ENCODE measurements around the gene EEPD1.

Gene EEPD1

GRCh38 chr7:36346260-36346831 lies 193.3 kb downstream of the EEPD1 start:
- no peak for DNase-seq

- DNase-seq: no peak
Observed at GRCh38 chr7:36348256-36348655, 195.2 kb downstream of the EEPD1 start.

GRCh38 chr7:36348771-36349170 lies 195.7 kb downstream of the EEPD1 start:
- no peak for DNase-seq

- DNase-seq: no peak
Observed at GRCh38 chr7:36349626-36350025, 196.6 kb downstream of the EEPD1 start.

Measured in CD4-positive, alpha-beta T cell treated with Interleukin-15 for 1 hour (primary cell).